NCI-H1048 (cell line): ENCODE data around the gene ERG28.

Source experiments
- DNase-seq: peaks from one replicate; lab custom pipeline; 2025; lab: John Stamatoyannopoulos, UW

ERG28 gene

DNA sequence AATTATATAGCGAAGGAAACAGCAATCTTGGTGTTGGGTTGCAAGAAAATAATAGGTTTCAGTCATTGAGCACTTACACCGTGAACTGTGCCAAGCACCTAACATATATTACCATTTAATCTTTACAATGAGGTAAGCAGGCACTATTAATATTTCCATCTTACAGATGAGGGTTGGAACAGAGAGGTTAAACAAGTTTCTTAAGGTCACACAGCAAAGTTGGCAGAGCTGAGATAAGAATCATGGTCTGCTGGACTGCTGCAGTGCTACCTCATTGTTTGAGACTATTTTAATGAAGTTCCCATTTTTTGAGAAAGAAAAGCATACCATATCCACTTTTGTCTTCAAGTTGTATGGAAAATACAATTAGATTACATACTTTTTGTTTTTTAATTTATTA lies 1.7 kb downstream of the ERG28 start:
- DNase-seq: no peak

DNA sequence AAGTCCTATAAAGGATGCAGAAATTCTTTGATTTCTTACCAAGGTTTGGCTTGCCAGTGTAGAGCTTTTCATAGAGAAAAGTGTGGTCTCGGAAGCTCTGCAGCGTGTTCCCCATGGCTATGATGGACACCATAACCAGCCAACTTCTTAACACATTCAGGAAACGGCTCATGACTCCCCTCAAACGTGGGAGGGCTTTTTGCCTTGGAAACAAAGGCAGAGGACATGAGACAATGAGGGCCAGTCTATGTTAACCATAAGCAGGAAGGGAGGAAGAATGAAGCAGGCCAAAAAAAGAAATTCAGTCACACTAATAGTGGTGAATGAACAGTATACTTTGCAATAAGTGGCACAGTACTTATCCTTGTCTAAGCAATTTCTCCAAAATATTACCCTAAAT lies 3.3 kb downstream of the ERG28 start:
- no peak for DNase-seq

DNA sequence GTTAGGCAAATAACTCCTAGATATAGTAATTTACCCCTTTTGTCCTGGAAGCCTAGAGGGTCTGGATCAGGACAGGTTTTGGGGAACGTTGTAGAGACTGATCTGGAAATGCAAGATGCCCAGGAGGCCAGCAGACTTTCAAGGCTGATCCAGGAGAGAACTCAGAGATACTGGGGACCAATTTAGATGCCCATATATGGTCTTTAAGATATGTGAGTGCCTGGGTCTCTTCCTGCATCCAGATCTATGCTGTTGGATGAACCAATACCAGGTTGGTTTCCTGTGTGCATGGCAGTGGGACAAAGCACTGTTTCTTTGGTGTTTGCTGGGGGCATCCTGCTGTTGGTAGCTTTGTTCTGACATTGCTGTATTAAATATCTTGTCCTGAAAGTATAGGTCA lies 5.4 kb downstream of the ERG28 start:
- no peak for DNase-seq

DNA sequence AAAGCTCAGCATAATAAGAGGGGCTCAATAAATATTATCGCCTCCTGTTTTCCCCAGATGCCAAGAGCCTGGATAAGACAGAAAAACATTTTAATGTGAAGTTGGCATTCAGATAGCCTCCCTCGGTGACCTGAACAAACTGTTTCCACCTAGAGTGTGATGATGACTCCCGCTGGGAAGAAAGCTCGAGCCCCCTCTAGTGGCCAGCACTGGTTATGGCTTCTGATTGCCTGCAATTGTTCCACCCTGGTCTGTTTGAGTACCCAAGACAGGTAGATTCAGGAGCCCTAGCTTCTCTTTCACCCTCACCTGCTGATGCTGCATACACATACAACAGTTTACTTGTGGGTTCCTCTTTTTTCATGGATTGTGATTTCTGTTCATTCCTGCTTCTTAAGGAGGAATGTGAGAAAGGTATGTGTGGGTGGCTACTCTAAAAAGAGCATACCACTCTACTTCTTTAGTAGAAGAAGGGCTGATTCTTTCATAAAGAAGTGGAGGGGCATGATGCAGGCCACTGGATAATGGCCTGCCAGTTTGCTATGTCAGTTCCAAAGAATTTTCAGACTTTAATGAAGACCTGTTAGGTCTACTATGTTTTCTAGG lies 6.4 kb downstream of the ERG28 start:
- peak; percentile 13 for DNase-seq

DNA sequence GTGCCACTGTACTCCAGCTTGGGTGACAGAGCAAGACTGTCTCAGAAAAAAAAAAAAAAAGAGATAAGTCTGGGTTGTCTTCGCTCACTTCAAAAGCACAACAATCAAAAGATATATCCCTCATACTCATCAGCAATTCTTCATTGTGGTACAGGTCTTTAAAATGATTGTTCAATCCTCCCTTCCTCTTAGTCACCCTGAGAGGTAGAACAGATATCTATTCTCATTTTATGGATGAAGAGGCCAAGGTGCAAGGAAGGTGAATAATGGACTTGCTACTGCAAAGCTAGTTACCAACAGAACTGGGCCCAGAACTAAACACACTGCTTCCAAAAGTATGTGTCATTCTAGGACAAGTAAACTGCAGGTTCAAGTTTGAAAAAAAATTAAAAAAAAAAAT lies 7.1 kb downstream of the ERG28 start:
- no peak for DNase-seq

DNA sequence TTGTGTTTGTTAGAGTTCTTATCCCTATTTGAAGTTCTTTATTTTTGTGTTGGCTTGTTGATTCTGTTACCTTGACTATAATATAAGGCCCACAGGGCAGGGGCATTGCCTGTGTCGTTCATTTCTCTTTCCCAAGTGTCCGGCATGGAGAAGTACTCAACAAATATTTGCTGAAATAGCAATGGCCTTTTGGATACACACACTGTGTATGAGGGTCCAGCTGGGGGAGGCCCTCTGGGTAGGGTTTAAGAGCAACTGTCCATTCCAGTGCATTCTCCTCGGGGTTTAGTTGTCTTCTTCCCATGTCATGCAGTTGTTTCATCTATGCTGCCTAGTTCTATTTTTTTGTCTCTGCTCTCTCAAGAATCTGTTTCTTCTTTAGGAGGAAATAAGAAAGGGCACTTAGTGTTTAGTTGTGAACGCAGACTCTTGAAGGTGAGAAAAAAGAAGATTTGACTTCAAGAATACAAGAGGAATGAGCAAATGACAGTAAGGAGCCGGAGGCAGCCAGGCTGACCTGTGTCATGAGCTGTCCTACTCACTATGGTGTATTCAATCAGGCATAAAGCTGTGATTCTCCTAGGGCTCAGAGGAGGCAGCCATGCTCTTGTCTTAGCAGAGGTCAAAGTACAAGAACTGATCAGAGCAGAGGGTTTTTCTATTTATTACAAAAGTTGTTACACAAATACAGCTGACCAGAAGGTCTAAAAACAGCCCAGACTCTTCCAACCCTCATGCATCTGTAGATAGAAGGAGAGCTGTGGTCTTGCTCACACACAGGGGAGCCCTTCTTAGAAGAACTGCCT lies 10.2 kb downstream of the ERG28 start:
- no peak for DNase-seq

DNA sequence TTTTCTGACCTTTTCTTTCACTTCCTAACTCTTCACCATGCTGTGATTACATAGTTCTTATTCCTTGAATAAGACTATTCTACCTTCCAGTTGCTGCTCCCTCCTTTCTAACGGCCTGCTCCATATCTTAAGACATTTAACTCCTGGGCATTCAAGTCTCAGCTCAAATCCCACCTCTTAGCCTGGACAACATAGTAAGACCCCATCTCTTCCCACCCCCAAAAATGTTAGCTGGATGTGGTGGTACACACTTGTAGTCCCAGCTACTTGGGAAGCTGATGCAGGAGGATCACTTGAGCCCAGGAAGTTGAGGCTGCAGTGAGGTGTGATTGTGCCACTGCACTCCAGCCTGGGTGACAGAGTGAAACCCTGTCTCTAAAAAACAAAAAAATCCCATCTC lies 10.9 kb downstream of the ERG28 start:
- no peak for DNase-seq

DNA sequence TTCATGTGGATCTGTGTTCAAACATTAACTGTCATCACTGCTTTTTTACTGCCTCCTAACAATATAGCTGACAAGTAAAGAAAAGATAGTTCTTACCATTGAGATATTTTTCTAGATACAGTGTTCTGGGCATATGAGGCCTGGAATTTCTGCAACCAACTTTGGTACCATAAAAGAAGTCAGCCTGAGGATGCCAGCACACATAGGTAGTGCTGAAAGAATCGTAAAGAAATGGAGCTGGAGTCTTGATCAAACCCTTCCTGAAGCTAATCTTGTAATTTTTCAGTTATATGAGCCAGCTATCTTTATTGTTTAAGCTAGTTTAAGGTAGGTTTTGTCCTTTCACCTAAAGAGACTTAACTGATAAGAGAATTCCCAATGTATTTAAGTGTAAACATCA lies 11.3 kb downstream of the ERG28 start:
- no peak for DNase-seq

DNA sequence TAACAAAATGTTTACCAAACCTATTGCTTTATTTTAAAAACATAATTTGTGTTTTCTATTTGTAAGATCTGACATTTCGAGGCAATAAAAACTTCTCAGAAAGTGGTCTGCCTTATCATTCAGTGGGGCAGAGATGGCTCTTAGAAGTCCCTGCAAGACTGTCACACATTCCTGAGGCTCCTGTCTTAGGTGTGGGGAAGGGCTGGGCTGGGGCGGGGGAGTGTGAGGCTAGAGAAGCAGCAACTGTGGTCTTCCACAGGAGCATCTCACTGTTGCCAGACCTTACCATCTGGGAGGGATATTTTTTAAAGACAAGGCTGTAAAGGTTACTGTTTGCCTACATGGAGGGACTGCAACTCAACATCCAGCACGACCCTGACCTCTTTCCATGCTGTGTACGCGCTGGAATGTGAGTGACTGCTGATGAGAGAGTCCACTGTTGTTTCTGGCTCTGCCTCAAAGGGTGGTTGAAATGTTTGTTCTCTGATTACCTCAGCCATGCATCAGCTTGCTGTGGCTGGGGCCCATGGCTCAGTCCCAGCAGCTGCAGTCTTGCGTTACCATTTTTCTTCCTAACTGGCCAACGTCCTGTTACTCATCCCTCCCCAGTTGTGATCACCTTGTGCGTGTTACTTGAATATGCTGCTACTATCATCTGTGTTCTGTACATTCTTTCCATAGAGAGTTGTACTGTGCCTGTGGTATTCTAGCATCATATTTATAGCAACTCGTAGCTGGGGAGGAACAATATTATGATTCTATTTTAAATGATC lies 12.4 kb downstream of the ERG28 start:
- no peak for DNase-seq

DNA sequence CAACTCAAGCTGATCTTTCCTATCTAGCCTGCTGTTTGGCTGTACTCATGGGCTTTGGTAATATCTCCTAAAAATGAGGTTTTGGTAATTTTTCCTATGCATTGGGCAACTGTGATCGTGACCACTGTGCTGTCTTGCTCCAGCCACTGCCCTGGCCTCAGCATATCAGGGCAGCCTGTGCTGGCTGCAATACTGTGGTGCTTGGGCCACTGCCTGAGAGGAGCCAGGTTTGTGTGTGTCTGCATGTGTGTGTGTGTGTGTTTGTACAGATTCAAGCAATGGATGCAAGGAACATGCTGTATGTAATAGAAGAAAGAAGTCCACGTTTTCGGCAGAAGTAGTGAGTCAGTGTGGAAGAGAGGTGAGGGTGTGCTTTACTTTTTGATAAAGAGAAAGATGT lies 13.0 kb downstream of the ERG28 start:
- DNase-seq: no peak

DNA sequence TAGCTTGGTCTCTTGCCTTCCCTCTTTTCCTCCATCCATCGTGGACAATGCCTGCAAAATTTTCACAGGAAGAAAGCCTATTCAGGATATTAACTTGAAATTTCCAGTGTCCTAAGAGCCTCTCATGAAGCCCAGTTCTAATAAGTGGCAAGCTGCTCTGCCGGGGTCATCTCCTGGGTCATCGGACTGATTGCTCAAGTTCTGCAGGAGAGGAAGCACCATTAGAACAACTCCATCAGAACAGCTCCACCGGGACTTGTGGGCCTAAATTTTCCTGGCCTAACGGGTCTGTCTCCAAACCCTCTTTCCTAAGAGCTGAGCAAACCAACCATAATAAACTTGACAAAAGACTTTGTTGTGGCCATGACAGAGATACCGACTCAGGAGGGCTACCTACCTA lies 13.9 kb downstream of the ERG28 start:
- no peak for DNase-seq

DNA sequence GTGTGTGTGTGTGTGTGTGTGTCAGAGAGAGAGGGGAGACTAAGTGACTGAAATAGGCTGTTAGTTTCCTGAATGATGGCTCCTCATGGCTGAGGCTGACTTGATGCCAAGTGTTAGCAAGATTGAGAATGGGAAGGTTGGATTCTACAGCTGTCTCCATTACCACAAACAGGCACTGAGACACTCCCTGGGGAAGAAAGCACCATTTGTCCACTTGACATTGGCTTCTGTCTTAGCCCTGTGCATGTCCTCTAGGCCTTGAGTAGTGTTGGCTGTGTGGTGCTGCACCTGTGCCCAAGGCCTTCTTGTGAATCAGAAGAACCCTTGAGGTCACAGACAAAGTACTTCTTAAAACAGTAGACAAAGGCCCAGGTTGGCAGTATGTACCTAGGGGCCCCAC lies 15.6 kb downstream of the ERG28 start:
- no peak for DNase-seq

DNA sequence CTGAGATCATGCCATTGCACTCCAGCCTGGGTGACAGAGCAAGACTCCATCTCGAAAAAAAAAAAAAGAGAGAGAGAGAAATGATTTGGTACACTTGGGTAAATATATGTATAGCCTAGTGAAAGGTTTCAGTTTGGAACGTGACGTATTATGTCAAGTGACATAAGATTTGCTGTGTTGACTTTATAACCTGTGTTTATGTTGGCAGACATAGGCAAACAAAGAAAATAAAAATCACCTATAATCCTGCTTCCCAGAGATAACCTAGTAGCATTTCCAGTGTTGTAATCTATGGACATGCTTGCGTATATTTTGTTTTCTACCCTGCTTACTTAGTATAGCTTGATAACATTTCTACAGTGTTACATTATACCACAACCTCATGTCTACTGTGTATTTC lies 16.7 kb downstream of the ERG28 start:
- no peak for DNase-seq

DNA sequence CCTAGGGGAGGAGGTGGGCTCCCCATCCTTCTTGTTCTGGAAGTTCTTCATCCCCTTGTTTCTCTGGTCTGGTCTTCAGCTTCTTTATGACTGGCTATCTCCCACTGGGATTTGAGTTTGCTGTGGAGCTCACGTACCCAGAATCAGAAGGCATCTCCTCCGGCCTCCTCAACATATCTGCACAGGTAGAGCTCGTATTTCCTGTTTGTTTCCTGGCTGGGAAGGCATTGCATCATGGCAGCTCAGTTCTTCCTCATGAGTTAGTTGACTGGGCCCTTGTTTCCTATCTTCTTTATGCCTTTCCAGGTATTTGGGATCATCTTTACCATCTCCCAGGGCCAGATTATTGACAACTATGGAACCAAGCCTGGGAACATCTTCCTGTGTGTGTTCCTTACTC lies 19.8 kb downstream of the ERG28 start:
- DNase-seq: no peak

DNA sequence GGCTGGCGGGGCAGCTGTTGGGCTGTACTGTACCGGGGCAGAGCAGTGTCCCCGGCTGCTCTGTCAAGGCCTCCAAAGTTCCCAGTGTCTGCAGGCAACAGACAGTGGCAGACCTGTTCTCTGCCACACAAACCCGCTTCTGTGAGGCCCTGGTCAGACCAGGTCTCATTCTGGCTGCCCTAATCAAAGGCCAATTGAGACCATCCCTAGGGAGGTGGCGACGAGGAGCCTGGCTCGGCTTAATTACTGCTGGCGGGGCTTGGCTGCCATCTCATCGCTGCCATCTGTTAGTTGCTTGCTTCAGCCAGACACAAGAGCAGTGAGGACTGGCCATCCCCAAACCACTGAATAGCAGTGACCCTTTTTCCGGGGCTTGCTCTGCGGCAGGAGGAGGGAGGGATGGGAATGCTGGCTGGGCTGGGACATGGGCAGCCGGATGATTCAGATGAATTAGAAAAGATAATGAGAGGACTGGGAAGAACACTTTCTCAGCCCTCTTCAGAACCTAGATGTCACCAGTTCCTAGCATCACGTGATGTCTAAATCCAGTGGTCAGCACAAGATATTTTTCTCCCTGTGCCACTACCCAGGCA lies 24.5 kb downstream of the ERG28 start:
- no peak for DNase-seq

DNA sequence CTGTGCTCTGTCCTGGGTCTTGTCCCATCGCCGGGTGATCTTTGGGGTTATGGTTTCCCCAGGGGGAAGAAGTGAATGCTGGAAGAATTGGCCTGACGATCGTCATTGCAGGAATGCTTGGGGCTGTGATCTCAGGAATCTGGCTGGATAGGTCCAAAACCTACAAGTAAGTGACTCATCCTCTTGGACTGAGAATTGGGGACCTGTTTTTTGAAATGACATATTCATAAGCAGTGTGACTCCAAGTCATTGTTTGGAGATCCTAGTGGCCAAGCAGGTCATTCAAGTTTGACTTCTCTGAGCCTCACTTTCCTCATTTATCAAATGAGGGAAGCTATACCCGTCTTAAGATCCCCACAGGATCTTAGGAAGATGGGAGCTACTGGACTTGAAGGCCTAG lies 25.8 kb downstream of the ERG28 start:
- DNase-seq: no peak

DNA sequence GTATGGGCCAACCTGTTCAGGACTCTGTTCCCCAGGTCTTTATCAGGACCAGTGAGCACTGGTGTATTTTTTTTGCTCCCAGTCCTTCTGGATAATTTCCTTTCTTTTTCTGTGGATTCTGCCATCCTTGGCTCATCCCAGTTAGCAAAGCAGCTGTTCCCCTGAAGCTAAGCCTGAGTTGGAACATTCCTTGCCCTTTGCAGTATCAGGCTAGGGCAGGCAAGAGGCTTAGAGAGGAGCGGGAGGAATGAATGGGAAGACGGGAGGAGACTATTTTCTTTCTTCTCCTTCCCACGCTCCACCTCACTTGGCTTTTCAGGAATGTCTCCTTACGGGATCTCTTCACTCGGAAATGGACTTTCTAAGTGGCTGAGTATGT lies 29.2 kb downstream of the ERG28 start:
- DNase-seq: no peak

DNA sequence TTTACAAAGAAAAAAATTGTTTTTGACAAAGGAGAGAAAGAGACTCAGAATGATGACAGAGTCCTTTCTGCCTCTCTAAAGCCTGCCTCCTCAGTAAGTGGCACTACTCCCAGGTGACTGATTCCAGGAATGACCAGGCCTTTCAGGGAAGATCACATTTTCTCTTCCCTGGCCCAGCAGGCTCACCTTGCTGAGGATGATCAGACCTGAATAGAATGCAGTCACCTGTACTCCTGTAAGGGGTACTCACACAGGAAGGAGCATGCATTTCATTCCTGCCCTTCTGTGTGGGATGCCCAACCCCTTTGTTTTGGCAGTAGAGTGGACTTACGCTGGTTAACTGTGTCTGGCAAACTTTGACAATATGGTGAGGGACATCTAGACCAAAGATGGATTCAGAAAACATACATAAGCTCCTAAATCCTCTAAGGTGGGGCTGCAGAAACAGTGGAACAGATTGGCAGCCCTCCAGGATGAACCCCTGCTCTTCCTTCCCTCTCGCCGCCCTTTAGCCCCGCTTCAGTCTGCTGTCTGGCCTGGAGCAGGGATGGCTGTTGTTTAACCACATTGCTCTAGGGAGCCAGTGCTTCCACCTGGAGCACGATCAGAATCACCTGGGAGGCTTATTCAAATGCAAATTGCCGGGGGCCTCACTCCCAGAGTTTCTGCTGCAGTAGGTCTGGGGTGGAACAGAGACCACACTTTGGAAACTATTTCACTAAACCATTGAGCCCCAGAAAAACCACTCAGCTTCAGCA lies 29.8 kb downstream of the ERG28 start:
- no peak for DNase-seq

DNA sequence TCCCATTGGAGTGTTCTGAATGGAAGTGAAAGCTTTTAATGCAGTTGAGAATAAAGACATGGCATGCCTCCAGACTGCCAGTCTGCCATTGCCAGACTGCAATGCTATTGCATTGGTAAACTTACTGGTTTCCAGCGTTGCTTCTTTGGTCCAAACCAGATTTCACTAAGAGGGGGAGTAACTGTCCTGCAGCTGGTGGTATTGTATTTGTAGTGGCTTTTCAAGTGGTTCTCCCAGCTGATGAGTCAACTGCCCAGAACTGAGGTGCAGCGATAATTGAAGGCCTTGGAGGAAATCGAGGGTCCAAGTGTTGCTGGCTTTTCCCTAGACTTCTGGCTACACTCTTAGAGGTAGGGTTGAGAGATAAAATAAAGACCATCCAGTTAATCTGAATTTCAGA lies 31.9 kb downstream of the ERG28 start:
- no peak for DNase-seq

DNA sequence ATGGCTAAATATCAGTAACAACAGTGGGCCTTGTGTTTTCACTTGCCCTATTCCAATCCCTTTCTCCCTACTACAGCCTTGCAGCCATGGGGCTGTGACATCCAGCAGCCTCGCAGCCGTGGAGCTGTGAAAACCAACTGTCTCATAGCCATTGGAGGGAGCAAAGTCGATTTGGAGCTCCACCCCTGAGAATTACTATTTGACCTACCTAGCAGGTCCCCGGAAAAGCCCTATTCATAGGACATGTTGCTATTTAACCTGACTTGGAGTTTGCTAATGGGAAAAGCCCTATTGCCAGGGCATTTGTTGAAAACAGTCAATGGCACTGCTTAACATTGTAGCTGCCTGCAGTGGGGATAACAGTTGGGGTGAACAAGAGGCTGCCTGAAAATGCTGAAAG lies 33.3 kb downstream of the ERG28 start:
- DNase-seq: no peak

DNA sequence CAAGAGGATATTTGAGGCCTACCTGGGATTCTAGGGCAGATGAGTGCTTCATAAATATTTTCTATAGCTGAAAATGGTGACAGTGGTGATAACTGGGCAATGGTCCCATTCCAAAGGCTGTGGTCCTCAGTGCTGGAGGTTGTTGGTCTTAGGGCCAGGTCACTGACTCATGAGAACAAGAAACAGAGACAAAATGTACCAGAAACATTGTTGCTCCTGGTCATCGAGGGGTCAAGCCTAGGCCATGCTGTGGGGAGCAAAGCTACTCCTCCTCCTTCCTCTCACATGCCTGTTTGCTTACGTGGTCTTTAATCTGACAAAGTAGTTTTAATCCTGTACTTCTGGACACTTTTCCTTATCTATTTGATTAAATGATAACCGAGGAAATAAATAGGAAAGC lies 33.8 kb downstream of the ERG28 start:
- no peak for DNase-seq

DNA sequence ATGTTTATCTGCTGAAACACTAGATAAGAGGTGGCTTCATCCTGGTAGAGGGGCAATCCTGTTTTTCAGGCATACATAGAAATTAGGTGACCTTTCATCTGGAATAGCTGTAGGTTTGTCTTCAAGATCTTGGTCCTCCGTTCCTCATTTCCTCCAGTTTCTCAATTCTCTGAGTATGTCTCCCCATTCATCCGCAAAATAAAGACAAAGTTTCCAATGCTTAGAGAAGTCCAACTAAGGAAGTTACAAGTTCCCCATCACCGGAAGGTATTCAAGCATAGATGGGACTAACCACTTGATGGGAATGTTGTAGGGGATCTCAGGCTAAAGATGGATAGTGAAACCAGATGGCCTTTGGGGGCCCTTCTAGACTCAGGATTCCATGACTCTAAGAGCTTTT lies 34.3 kb downstream of the ERG28 start:
- DNase-seq: no peak
